Superior temporal gyrus (tissue), 1 donor: ENCODE measurements around the gene CIC.

Experiments
- DNase-seq: peaks from one replicate; pipeline ENCODE4 v3.0.0-alpha.2; 2016; ENCODE audit errors: extremely low spot score

The CIC gene

DNA sequence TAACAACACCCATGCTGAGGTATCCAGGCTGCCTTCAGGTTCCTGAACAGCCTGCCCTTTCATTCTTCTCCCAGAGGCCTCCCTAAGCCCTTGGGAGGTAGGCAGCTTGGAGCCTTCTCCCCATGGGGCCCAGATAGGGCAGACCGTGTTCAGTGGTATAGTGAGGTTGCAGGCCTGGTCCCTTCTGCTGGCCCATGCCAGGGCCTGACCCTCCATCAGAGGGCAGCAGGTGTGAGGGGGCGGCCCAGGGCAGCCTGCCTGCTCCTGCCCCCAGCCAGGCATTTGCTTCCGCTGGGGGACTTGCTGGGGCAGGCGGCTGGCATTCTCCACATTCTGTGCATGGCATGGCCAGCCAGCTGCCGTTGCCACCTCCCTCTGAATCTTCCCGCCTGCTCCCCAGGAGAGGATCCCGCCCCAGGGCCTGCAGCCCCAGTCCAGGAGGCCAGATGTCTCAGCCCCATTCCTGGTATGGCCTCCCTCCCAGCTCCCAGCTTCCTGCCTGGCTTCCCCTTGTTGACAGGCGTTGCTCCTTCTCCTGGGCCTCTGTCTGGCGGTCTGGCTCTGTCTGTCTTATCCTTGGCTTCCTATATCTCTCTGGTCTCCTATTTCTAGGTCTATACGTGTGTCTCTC, 8.9 kb downstream of the CIC start:
- no peak for DNase-seq

- DNase-seq: no peak
Measured at GRCh38 chr19:42278452-42279154, 9.6 kb downstream of the CIC start.

GRCh38 chr19:42279155-42279901, 10.3 kb downstream of the CIC start:
- DNase-seq: peak; percentile 68

DNA sequence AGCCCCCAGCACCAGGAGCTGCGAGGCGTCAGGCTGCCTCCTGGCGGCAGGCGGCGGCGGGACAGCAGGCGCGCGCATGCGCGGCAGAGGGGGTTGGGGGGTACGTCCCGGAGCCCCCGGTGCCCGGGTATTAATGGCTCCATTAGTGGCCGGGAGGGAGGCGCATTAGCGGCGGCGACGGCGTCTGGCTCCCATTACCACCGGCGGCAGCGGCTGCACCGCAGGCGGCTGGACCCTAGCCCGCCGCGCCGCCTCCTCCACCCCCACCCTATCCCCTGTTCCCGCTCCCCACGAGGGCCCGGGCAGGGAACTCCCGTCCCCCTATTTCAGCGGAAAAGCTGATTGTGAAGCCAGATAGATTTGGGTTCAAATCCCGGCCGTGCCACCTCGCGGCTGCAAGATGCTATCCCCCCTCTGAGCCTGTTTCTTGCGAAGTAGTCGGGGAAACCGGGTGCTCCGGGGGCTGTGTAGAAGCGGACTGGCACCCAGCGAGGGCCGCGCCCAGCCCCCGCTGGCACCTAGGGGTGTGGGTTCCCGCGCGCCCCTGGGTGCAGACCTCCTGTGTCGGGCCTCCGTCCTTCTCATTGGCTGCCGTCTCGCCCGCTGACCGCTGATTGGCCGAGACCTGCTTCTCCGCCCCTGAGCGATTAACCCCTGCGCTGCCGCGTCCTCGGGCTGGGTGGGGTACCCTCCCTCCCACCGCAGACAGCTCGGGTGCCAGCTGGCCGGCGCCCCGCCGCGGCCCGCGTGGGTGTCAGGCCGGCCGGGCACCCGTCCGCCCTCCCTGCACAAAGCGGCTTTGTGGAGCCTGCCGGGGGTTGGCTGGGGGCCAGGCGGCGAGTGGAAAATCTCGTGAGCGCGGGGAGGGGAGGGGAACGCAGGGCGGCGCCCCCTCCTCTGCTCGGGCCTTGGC, 11.1 kb downstream of the CIC start:
- DNase-seq: peak; percentile 97

- no peak for DNase-seq
Measured at GRCh38 chr19:42280815-42281145, 11.7 kb downstream of the CIC start.

DNA sequence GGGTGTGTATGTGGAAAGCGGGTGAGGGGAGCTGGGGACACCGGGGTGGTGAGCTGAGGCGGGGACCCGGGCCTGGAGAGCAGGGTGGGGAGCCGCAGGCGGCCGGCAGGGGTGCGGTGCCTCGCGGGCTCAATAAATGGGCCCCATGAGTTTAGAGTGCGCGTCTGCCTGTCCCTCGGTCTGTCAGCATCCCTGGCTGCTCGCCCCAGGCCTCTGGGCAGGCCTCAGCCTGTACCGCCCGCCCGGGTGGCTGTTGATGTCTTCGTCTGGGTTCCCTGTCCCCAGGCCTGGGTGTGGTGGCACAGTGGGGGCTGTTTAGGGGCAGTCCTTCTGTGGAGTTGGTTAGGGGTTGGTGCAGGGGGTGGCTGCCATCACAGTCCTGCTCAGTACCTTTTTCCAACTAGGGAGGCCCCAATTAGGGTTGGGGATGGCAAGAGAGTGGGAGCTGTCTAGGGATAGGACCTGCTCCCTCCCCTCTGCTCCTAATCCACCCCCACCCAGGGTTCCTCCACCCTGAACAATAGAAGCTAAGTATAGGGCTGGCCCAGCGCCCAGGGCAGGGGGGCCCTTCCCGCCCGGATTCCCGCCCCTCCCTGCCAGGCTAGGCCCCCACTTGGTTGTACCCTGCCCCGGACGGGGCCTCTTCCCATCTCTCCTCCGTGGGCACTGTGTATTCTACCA, 12.2 kb downstream of the CIC start:
- peak; percentile 68 for DNase-seq

DNA sequence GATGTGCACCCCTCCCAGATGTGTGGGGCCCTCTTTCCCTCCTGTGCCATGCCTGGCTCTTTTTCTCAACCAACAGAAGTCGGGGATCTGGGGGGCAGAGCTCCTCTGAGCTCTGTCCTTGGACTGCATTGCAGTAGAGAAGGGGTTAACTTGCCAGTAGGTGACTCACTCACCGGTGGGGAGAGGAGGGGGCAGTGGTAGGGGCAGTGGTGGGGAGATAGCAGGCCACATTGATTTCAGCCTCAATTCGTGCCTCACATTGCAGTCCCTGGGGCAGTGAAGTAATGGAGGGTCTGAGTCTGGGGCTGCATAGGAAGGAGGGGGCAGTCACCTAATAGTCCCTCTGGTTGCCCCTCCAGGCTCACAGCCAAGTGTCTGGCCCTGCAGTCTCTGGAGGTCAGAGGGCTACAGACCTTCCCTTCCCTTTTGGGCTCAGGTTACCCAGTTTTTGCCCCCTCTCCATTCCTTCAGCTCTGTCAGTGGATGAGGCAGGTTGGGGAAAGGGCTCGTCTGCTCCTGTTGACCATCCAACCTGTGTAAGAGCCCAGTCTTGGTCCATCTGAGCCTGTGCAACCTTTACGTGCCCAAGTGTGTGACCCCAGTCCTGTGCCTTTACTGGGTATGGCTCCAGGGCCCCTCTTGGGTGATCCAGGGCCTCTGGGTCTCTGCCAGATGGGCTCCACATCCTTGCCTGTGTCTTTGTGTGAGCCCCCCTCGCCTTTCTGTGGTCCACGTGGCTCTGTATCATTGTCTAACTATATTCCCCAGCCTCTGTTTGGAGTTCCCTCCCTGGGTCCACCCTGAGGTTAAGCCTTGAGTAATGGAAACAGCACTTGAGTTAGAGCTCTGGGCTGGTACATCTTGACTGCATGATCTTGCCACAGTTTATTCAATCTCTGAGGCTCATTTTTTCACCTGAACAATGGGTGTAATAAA, 13.0 kb downstream of the CIC start:
- peak; percentile 34 for DNase-seq

DNA sequence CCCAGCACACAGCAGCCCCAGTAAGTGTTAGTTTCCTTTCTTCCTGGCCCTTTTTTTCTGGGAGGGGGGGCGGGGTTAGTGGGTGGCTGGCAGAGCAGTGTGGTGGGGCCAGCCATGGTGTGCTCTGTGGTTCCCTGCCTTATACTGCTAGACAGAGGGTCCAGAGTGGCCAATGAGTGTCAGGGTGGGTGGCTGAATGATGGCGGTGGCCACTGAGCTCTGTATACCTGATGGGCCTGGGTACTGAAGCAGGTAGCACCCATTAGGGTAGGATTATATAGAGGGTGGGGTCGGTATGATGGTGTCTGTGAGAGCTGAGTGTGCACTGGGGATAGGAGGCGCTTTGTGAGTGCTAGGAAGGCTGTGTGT, 13.8 kb downstream of the CIC start:
- no peak for DNase-seq

GRCh38 chr19:42283188-42284065, 14.4 kb downstream of the CIC start:
- DNase-seq: peak; percentile 90

DNA sequence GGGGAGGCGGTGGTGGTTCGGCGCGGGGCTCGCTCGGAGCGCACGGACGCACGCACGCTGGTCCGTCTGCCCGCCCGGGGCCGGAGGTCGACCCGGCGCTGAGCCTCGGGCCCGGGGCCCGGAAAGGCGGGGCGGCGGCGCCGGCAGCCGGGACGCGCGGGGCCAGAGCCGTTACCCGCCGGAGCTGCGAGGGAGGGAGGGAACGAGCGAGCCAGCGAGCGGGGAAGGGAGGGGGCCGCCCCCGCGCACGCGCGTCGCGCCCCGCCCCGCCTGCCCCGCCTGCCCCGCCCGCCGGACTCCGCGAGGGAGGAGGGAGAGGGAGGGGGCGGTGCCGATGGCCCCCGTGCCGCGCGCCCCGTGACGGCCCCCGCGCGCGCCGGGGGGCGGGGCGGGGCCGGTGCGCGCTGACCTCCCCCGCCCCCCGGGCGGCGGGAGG, 15.0 kb downstream of the CIC start:
- peak; percentile 63 for DNase-seq

GRCh38 chr19:42284591-42285341, 15.7 kb downstream of the CIC start:
- no peak for DNase-seq

DNA sequence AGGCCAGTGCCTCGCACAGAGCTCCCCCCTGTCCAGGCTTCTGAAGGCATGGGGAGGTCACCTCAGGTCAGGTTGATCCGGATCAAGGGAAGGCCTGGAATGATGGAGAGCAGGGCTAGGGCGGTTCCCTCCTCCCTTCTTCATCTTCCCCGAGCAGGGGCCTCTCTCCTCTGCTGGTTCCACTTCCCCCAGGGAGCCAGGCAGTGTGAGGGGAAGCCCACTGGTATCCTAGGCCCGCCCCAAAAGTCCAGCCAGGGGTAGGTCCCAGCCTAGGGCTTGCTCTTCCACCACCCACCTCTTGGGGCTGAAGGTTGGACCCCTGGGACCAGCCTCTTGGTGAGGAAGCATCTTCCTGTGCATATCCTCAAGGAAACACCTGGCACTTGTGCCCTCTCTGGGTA, 16.5 kb downstream of the CIC start:
- no peak for DNase-seq

- DNase-seq: no peak
Measured at GRCh38 chr19:42285988-42286348, 16.9 kb downstream of the CIC start.

DNA sequence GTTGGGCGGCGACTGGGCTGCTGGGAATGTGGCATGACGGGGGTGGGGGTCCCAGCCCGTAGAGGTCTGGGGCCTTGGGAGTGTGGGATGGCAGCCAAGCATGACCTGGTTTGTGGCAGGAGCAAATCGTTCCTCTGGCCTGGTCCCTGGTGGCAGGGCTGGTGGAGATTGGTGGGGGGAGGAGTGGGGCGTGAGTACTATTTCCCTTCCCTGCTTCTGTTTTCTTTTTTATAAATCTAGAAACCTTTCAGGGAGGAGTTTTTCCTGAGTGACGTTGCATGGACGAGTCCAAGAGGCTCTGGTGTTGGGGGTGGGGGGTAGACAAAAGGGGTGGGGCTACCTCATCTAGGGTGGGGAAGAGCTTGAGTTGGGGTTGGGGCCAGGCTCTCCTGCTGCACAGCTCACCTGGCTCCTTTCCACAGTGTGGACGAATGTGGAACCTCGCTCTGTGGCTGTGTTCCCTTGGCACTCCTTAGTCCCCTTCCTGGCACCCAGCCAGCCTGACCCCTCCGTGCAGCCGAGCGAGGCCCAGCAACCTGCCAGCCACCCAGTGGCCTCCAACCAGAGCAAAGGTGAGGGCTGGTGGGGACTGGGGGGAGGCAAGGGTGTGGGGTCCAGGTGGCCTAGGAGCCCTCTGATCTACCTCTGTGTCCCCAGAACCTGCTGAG, 17.4 kb downstream of the CIC start:
- DNase-seq: no peak

DNA sequence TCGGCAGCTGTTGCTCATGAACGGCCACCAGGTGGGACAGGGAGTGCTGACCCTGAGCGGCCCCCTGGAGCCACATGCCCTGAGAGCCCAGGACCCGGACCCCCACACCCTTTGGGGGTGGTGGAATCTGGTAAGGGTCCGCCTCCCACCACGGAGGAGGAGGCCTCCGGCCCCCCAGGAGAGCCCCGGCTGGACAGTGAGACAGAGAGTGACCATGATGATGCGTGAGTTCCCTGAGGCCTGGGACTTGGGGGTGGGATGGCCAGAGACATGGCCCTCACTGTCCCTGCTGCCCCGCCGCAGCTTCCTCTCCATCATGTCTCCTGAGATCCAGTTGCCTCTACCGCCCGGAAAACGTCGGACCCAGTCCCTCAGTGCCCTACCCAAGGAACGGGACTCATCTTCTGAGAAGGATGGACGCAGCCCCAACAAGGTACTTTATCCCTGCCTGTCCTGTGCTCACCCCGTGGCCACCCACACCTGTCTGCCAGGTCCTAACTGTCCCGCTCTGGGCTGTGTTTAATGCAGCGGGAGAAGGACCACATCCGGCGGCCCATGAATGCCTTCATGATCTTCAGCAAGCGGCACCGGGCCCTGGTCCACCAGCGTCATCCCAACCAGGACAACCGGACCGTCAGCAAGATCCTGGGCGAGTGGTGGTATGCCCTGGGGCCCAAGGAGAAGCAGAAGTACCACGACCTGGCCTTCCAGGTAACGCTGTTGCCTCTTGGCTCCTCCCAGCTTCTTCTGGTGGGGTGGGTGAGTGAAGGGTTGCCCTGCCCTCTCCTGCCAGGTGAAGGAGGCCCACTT, 18.2 kb downstream of the CIC start:
- DNase-seq: no peak

DNA sequence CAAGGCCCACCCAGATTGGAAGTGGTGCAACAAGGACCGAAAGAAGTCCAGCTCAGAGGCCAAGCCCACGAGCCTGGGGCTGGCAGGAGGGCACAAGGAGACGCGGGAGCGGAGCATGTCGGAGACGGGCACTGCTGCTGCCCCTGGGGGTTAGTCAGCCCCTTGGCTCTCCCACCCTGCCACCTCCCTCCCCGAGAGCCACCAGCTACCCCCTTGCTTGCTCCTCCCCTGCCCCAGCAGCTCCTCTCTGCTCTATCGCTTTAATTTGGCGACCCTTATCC, 18.7 kb downstream of the CIC start:
- DNase-seq: no peak

DNA sequence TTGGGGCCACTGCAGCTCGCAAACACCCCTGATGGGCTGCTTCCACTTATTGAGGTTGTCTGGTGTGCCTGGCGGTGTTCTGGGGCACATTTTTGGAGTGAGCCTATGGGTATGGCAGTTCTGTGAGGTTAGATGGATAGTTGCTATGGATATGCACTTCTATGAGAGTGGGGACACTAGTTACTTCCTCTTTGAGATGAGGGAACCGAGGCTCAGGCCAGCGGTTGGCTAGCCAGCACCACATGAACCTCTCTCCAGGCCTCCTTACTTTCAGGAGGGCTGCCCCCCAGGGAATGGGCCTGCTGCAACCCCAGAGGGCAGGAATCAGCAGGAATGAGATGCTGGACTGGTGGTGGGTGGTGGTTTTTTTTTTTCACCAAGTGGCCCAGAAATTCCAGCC, 19.3 kb downstream of the CIC start:
- DNase-seq: no peak
